Adrenal gland (tissue), 5 donors: ENCODE data around the gene PTPRU.

Experiments used
- POLR2A ChIP-seq, 2 donors: fragments of 450-650 bp; IDR thresholded peaks; one replicate each; pipeline ENCODE4 v1.6.1; 2017; ENCODE audit warnings: antibody characterized with exemption in 2 of 2, mild to moderate bottlenecking in 2 of 2, moderate library complexity in 1 of 2
- TF ChIP-seq, protein P1 (sequence below), 6 experiments: fragments of 450-650 bp in 4 of 6; fragments of 200-600 bp in 2 of 6; sonication (generic) in 1 of 6; IDR thresholded peaks; 1 replicate in 5 of 6; 2 replicates in 1 of 6; pipeline versions ENCODE4 v1.5.1 to v1.8.0; 2016 to 2021; ENCODE audit warnings: antibody characterized with exemption in 6 of 6, mild to moderate bottlenecking in 2 of 6, moderate library complexity in 1 of 6
- donor health status: DM: no; HTN: no; CAD: no.

DNA sequence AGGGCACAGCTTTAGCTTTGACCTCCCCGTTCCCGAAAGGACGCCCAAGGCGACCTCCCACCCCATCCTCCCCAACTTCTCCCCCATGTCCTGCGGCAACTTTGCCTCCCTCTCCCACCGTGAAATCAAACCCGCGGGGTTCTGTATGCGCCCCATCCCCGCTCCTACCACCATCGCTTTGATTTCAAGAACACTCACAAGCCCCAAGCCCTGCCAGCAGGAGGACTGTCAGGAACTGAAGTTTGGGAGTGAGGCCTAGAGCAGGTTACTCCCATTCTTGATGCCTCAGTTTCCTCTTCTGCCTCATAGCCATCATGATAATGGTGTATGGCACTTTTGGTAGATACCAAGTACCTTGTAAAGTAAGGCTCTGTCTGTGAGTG, 2.3 kb downstream of the PTPRU start:
- TF ChIP-seq, protein P1, sequence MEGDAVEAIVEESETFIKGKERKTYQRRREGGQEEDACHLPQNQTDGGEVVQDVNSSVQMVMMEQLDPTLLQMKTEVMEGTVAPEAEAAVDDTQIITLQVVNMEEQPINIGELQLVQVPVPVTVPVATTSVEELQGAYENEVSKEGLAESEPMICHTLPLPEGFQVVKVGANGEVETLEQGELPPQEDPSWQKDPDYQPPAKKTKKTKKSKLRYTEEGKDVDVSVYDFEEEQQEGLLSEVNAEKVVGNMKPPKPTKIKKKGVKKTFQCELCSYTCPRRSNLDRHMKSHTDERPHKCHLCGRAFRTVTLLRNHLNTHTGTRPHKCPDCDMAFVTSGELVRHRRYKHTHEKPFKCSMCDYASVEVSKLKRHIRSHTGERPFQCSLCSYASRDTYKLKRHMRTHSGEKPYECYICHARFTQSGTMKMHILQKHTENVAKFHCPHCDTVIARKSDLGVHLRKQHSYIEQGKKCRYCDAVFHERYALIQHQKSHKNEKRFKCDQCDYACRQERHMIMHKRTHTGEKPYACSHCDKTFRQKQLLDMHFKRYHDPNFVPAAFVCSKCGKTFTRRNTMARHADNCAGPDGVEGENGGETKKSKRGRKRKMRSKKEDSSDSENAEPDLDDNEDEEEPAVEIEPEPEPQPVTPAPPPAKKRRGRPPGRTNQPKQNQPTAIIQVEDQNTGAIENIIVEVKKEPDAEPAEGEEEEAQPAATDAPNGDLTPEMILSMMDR (IDR thresholded peaks at IDR 0.05), result no peak
- no peak for TF ChIP-seq POLR2A (IDR thresholded peaks at IDR 0.05)
